ENCODE results near the gene BBS9.
A peak's percentile ranks its signal among the peaks of the same experiment; 100 is the strongest.

GRCh38 chr7:33107136-33108066, 22.0 kb upstream of the BBS9 start:
- TF ChIP-seq MAX (IDR thresholded peaks at IDR 0.05; ENCODE audit: insufficient read depth, insufficient read length): no peak
- peak; percentile 14 to 15 for TF ChIP-seq CTCF (IDR thresholded peaks at IDR 0.05; ENCODE audit: extremely low read depth in 1 of 2, insufficient read depth in 1 of 2, low read depth in 1 of 2, low read length in 2 of 2)
- TF ChIP-seq POLR2A (IDR thresholded peaks at IDR 0.05; ENCODE audit: low read depth, low read length): no peak
- no peak for TF ChIP-seq POLR2AphosphoS5 (IDR thresholded peaks at IDR 0.05; ENCODE audit: insufficient read depth, low read depth, low read length)

Data from endothelial cell of umbilical vein (primary cell).